Measurements from ENCODE around the gene TMEM151A. TPM values are rescaled to one million over a fixed set of nuclear protein-coding genes. Genes with fewer than 3 reads are reported as not detected.

The TMEM151A gene
- total RNA-seq, 1 experiment from 2014 or later: 1.4 TPM

DNA sequence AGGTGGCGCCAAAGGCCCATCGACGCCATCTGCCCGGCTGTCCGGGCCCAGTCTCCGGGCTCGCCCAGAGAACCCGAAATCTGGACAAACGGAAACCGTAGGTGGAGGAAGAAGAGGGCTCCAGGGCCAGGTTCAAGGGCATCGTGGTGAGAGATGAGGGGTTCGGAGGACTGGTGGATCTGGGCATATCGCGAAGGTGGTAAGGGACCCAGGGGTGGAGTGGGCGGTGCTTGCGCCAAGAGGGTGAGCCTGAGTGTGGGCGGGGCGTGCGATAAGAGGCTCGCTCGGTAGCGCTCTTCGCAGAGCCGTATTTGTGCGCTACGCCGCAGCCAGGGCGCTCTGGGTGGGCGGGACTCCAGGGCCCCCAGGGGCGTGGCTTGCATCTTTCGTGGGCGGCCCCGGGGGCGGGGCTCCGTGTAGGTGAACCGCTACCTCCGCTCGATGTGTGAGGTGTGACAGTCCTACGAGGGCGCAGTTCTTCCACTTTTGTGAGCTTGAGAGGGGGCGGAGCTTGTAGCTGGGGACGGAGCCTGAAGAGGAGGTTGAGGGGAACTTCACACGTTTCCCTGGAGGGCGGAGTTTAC lies 20.4 kb downstream of the TMEM151A start:
- TF ChIP-seq, protein P1, sequence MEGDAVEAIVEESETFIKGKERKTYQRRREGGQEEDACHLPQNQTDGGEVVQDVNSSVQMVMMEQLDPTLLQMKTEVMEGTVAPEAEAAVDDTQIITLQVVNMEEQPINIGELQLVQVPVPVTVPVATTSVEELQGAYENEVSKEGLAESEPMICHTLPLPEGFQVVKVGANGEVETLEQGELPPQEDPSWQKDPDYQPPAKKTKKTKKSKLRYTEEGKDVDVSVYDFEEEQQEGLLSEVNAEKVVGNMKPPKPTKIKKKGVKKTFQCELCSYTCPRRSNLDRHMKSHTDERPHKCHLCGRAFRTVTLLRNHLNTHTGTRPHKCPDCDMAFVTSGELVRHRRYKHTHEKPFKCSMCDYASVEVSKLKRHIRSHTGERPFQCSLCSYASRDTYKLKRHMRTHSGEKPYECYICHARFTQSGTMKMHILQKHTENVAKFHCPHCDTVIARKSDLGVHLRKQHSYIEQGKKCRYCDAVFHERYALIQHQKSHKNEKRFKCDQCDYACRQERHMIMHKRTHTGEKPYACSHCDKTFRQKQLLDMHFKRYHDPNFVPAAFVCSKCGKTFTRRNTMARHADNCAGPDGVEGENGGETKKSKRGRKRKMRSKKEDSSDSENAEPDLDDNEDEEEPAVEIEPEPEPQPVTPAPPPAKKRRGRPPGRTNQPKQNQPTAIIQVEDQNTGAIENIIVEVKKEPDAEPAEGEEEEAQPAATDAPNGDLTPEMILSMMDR (IDR thresholded peaks at IDR 0.05; ENCODE audit: unreplicated experiment): peak; percentile 75
- peak overlapping the region; percentile 90 for H3K4me3 Mint-ChIP-seq (ENCODE audit: low read depth, unreplicated experiment)
- no TSS peak for BruUV-seq (replicated peaks)
- peak overlapping the region; percentile 83 for H3K27ac Mint-ChIP-seq (ENCODE audit: unreplicated experiment)
- H3K4me1 Mint-ChIP-seq (ENCODE audit: low read depth, unreplicated experiment): peaks cover 9% of the 10 kb centered on the region
- intact Hi-C loops (cut with micrococcal nuclease; ENCODE audit: unreplicated experiment): loop anchor here (2.0 kb wide), 1 partner anchor 77 kb away; no protein-coding TSS in a partner anchor
- DNase-seq: peak; percentile 90
- no peaks in the 10 kb centered on the region for H3K9me3 Mint-ChIP-seq (ENCODE audit: low read depth, unreplicated experiment)
- H3K27me3 Mint-ChIP-seq (ENCODE audit: unreplicated experiment): peaks cover 49% of the 10 kb centered on the region
- CTCF ChIA-PET: interaction anchor here (0.5 to 3.3 kb wide), 23 partner anchors 10 to 127 kb away, joined by 3 to 32 read pairs (median 4); partner anchors contain the start of genes MRPL11, RAB1B, RIN1 and SLC29A2
- peaks cover 24% of the 10 kb centered on the region for H3K36me3 Mint-ChIP-seq (ENCODE audit: insufficient read depth, unreplicated experiment)

DNA sequence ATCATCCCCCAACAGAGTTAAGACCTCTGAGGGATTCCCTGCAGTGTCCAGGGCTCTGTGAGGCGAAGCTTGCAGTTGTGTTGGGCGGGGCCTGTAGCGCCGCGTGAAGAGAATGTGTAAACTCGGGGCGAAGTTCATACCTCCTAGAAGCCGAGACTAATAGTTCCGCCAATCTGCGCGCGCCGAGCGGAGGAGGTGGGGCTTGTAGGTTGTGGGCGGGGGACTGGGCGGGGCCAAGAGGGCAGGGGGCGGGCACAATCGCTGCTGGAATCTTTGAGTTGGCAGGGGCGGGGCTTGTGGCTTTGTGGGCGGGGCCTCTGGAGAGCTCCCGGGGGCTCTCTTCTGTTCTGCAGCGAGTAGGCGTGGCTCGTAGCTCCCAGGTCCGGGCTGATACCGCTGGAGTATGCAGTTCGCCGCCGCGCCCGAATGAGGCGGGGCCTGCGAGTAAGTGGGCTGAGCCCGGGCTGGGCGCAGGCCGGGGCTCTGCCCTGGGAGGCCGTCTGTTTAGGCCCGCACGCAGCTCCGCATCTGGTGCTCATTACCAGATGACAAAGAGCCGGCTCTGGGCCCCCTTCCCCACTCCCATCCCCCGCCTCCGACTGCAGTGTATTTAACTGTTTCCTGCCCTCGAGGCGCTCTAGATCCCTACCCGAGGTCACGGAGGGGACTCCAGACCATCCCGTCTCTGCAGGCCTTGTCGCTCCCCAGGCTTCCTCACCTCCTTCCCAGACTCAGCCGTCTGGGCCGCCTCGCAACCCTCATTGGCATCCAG lies 21.0 kb downstream of the TMEM151A start:
- H3K36me3 Mint-ChIP-seq (ENCODE audit: insufficient read depth, unreplicated experiment): peaks cover 24% of the 10 kb centered on the region
- CTCF ChIA-PET: interaction anchor here (0.5 to 3.3 kb wide), 21 partner anchors 10 to 126 kb away, joined by 3 to 32 read pairs (median 5); partner anchors contain the start of genes BRMS1, MRPL11, RAB1B and RIN1
- no TSS peak for BruUV-seq (replicated peaks)
- H3K27ac Mint-ChIP-seq (ENCODE audit: unreplicated experiment): peak overlapping the region; percentile 83
- TF ChIP-seq, protein P1 (IDR thresholded peaks at IDR 0.05; ENCODE audit: unreplicated experiment): no peak
- H3K4me1 Mint-ChIP-seq (ENCODE audit: low read depth, unreplicated experiment): peaks cover 9% of the 10 kb centered on the region
- peak overlapping the region; percentile 90 for H3K4me3 Mint-ChIP-seq (ENCODE audit: low read depth, unreplicated experiment)
- intact Hi-C loops (cut with micrococcal nuclease; ENCODE audit: unreplicated experiment): no loop called here
- DNase-seq: peak; percentile 97
- H3K27me3 Mint-ChIP-seq (ENCODE audit: unreplicated experiment): peaks cover 43% of the 10 kb centered on the region
- H3K9me3 Mint-ChIP-seq (ENCODE audit: low read depth, unreplicated experiment): no peaks in the 10 kb centered on the region

DNA sequence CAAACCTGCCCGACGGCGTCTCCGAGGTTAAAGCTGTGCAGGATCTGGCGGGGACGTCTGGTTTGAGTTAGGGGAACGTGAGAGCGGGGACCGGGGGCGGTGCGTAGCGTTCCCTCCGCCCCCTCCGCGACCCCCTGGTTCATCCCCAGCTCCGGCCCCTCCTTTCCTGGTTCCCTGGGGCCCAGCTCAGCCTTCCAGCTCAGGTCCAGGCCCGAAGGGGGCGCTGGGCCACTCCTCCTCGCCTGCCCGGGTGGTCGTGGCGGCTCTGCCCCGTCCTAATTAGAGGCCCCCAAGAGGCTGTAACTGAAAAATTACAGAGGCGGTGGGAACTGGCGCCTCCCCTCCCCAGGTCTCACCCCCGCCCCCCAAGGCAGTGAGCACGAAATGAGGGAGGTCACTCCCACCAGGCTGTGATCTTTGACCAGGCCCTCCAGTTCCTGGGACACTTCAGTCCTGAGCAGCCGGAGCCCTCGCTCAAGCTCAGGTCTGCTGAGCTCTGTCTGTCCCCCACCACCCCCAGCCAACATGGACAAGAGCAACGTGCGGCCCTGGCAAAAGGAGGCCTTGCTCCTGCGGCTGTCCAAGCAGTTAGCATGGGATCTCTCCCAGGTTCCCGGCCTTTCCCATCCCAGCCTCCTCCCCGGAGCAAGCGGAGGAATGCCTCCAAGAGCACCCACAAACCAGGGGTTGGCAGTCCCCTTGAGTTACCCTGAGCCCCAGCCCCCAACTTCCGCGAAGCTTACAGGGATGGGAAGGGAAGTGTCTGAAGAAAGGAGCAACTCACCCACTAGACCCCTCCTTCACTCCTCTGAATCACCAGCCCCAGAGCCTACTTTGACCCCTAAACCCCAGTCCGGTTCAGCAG lies 21.9 kb downstream of the TMEM151A start:
- CTCF ChIA-PET: interaction anchor here (0.7 to 3.3 kb wide), 13 partner anchors 11 to 125 kb away, joined by 3 to 32 read pairs (median 5); partner anchors contain the start of genes BRMS1, MRPL11, RAB1B and RIN1
- Mint-ChIP-seq H3K4me3 (ENCODE audit: low read depth, unreplicated experiment) (peak overlapping the region; percentile 90), H3K9me3 (ENCODE audit: low read depth, unreplicated experiment) (no peaks in the 10 kb centered on the region), H3K4me1 (ENCODE audit: low read depth, unreplicated experiment) (peaks cover 9% of the 10 kb centered on the region), H3K27ac (ENCODE audit: unreplicated experiment) (peak overlapping the region; percentile 36), H3K36me3 (ENCODE audit: insufficient read depth, unreplicated experiment) (peaks cover 24% of the 10 kb centered on the region), H3K27me3 (ENCODE audit: unreplicated experiment) (peaks cover 41% of the 10 kb centered on the region)
- no TSS peak for BruUV-seq (replicated peaks)
- no peak for DNase-seq
- TF ChIP-seq, protein P1 (IDR thresholded peaks at IDR 0.05; ENCODE audit: unreplicated experiment): no peak
- intact Hi-C loops (cut with micrococcal nuclease; ENCODE audit: unreplicated experiment): no loop called here

DNA sequence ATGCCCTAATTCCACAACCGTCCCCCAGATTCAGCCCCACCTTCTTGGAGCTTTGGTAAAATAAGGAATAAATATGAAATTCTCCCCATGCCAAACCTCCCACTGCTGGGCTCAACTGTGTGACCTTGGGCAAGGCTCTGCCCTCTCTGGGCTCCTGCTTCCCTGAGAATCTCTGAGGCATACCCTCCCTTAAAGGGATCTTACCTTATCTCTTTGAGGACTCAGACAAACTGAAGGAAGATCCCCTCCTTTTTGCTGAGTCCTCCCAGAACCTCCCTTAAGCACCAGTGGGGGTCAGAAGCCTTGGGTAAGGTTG lies 22.4 kb downstream of the TMEM151A start:
- intact Hi-C loops (cut with micrococcal nuclease; ENCODE audit: unreplicated experiment): no loop called here
- H3K4me1 Mint-ChIP-seq (ENCODE audit: low read depth, unreplicated experiment): peaks cover 9% of the 10 kb centered on the region
- peaks cover 44% of the 10 kb centered on the region for H3K27me3 Mint-ChIP-seq (ENCODE audit: unreplicated experiment)

More for the DNA sequence above, 22.4 kb downstream of the TMEM151A start:
- Mint-ChIP-seq H3K9me3 (ENCODE audit: low read depth, unreplicated experiment) (peaks cover 4% of the 10 kb centered on the region), H3K27ac (ENCODE audit: unreplicated experiment) (peak overlapping the region; percentile 36), H3K4me3 (ENCODE audit: low read depth, unreplicated experiment) (peak overlapping the region; percentile 90), H3K36me3 (ENCODE audit: insufficient read depth, unreplicated experiment) (peaks cover 24% of the 10 kb centered on the region)
- TF ChIP-seq, protein P1 (IDR thresholded peaks at IDR 0.05; ENCODE audit: unreplicated experiment): no peak
- no peak for DNase-seq
- CTCF ChIA-PET: interaction anchor here (3.3 kb wide), 1 partner anchor 22 kb away, joined by 32 read pairs; the partner anchor contains the start of gene RIN1
- BruUV-seq (replicated peaks): no TSS peak
